Measurements from ENCODE around the gene RAB9B.

Gene RAB9B

DNA sequence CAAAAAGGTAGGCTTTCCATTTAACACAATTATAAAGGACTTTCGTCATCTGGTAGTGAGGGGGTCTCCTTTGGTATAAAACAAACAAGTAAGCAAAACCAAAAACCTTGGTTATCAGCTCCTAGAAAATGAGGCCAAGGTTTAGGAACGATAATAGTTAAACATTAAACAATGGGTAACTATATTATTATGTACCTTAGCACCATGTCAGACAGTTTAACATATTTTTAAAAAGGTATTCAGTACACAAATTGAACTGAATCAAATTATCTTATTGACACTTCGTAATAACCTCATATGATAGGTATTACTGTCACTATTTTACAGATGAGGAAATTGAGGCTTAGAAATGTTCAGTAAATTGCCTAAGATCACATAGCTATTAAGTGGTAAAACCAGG is 32.1 kb upstream of the RAB9B start:
- H3K9me3 ChIP-seq (ENCODE audit: severe bottlenecking): no peaks in the 10 kb centered on the region
- H3K36me3 ChIP-seq: no peaks in the 10 kb centered on the region
- no peak overlapping the region for H3K27ac ChIP-seq
- no peak overlapping the region for H3K4me3 ChIP-seq (ENCODE audit: low read depth, low read length)
- peaks cover 18% of the 10 kb centered on the region for H3K27me3 ChIP-seq (ENCODE audit: insufficient read depth, low read depth, severe bottlenecking)
- TF ChIP-seq, protein P1, sequence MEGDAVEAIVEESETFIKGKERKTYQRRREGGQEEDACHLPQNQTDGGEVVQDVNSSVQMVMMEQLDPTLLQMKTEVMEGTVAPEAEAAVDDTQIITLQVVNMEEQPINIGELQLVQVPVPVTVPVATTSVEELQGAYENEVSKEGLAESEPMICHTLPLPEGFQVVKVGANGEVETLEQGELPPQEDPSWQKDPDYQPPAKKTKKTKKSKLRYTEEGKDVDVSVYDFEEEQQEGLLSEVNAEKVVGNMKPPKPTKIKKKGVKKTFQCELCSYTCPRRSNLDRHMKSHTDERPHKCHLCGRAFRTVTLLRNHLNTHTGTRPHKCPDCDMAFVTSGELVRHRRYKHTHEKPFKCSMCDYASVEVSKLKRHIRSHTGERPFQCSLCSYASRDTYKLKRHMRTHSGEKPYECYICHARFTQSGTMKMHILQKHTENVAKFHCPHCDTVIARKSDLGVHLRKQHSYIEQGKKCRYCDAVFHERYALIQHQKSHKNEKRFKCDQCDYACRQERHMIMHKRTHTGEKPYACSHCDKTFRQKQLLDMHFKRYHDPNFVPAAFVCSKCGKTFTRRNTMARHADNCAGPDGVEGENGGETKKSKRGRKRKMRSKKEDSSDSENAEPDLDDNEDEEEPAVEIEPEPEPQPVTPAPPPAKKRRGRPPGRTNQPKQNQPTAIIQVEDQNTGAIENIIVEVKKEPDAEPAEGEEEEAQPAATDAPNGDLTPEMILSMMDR (IDR thresholded peaks at IDR 0.05; ENCODE audit: low read depth, low read length): no peak
- DNase-seq: no peak

DNA sequence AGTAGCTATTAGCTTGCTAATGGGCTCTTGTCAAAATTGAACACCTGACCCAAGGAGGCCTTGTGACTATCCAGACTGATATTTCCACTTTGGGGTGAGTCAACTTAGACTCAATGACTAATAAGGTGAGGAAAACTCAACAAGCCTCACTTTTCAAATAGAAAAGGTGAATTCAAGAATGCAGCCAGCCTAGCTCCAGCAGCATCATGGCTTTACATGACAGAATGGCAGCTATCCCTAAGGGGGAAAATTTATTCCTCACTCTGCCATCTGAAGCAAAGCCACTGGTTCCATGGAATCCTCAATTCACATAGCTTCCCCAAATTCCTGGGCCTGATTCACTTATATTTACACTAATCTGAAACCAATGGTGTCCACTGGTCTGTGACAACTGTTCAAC is 29.1 kb upstream of the RAB9B start:
- TF ChIP-seq, protein P1 (IDR thresholded peaks at IDR 0.05; ENCODE audit: low read depth, low read length): no peak
- peaks cover 26% of the 10 kb centered on the region for H3K27me3 ChIP-seq (ENCODE audit: insufficient read depth, low read depth, severe bottlenecking)
- H3K27ac ChIP-seq: no peak overlapping the region
- H3K4me3 ChIP-seq (ENCODE audit: low read depth, low read length): no peak overlapping the region
- no peaks in the 10 kb centered on the region for H3K36me3 ChIP-seq
- no peaks in the 10 kb centered on the region for H3K9me3 ChIP-seq (ENCODE audit: severe bottlenecking)
- no peak for DNase-seq

DNA sequence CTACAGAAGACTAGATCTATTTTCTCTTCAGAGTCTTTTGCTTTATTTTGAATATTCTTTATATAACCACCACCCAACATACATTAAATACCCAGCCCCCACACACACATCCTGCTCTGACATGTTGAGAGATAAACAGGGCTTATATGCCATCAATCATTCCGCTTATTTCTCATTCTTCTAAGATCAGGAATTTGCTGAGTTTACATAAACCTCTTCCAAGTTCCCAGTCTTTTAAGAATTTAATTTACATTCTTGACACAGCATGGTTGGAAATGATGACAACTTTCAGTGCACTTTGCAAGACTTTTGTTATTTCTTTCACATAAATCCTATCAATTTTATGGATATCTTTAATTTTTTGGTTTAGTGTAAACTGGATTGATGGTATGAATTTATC is 17.5 kb upstream of the RAB9B start:
- no peak for DNase-seq
- Histone ChIP-seq H3K36me3 (no peaks in the 10 kb centered on the region), H3K9me3 (ENCODE audit: severe bottlenecking) (no peaks in the 10 kb centered on the region), H3K27me3 (ENCODE audit: insufficient read depth, low read depth, severe bottlenecking) (peaks cover 43% of the 10 kb centered on the region), H3K4me3 (ENCODE audit: low read depth, low read length) (no peak overlapping the region), H3K27ac (no peak overlapping the region)
- TF ChIP-seq, protein P1 (IDR thresholded peaks at IDR 0.05; ENCODE audit: low read depth, low read length): no peak

DNA sequence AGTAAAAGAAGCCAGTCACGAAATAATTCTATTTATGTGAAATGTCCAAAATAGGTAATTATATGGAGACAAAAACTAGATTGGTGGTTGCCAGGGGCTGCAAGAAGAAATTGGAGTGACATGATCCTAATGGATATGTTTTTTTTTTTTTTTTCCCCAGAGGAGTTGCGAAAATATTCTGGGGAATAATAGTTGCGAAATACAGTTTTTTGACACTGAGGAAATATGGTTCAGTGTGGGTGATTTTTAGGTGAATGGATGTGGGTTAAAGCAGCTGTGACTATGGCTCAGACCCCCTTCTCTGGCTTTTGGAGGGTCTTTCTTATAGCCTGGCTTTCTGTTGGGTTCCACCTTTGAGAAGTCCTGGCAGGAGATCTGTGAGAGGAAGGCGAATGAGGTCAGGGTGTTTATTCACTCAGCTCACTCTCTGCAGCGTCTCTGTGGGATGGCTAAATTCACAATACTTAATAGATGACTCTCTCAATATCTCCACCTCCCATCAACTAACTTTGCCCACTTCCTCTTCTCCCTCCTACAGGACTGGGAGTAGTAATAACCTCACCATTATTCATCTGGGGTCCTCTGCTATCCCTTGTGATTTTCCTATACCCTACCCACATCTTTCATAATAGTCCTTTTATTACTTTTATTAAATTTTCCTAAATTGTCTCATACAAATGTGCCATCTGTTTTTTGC is 15.3 kb upstream of the RAB9B start:
- Histone ChIP-seq H3K27me3 (ENCODE audit: insufficient read depth, low read depth, severe bottlenecking) (peaks cover 58% of the 10 kb centered on the region), H3K36me3 (no peaks in the 10 kb centered on the region), H3K9me3 (ENCODE audit: severe bottlenecking) (no peaks in the 10 kb centered on the region), H3K4me3 (ENCODE audit: low read depth, low read length) (no peak overlapping the region), H3K27ac (no peak overlapping the region)
- DNase-seq: no peak
- TF ChIP-seq, protein P1 (IDR thresholded peaks at IDR 0.05; ENCODE audit: low read depth, low read length): no peak

DNA sequence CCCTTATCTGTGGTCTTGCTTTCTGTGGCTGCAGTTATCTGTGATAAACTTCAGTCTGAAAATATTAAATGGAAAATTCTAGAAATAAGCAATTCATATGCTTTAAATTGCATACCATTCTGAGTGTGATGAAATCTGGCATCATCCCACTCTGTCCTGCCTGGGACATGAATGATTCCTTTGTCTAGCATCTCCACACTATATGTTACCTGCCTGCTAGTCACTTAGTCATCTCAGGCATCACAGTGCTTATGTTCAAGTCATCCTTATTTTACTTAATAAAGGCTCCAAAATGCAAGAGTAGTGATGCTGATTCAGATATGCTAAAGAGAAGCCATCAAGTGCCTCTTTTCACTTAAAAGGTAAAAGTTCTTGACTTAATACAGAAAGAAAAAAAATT is 14.3 kb upstream of the RAB9B start:
- Histone ChIP-seq H3K9me3 (ENCODE audit: severe bottlenecking) (no peaks in the 10 kb centered on the region), H3K27me3 (ENCODE audit: insufficient read depth, low read depth, severe bottlenecking) (peaks cover 64% of the 10 kb centered on the region), H3K27ac (no peak overlapping the region), H3K4me3 (ENCODE audit: low read depth, low read length) (no peak overlapping the region), H3K36me3 (no peaks in the 10 kb centered on the region)
- TF ChIP-seq, protein P1 (IDR thresholded peaks at IDR 0.05; ENCODE audit: low read depth, low read length): no peak
- no peak for DNase-seq

DNA sequence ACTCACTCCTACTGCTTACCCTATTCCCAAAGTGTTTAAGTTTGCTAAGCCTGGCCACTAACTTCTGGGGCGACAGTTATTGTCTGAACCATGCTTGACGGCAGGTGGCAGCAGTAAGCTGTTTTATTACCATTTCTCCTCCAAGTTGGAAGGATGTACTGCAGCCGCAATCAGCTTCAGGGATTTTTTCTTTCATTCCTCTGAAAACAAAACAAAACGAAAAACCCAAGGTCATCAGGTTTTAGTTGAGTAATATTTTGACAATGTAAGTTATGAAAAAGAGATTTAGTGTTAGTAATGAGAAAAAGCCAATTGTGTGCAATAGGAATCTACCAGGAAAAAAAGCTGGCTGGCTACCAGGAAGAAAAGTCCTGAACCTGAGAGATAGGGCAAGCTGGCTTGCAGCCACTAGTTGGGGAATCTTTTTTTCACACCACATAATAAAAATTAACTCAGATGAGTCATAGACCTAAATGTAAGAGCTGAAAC is 13.2 kb upstream of the RAB9B start:
- Histone ChIP-seq H3K27ac (no peak overlapping the region), H3K36me3 (no peaks in the 10 kb centered on the region), H3K4me3 (ENCODE audit: low read depth, low read length) (no peak overlapping the region), H3K27me3 (ENCODE audit: insufficient read depth, low read depth, severe bottlenecking) (peaks cover 57% of the 10 kb centered on the region), H3K9me3 (ENCODE audit: severe bottlenecking) (no peaks in the 10 kb centered on the region)
- peak; percentile 46 for DNase-seq
- TF ChIP-seq, protein P1 (IDR thresholded peaks at IDR 0.05; ENCODE audit: low read depth, low read length): peak; percentile 67
